Lung (tissue), 12 donors: ENCODE measurements around the gene ZC3H8. TPM values are rescaled to one million over a fixed set of nuclear protein-coding genes. Genes with fewer than 3 reads are reported as not detected.

ENCODE experiments used
- ATAC-seq: fragments of 200-7000 bp; cut with Tn5 transposase; one replicate; pipeline ENCODE4 v1.9.1; 2020; ENCODE audit warnings: moderate number of reproducible peaks; ENCODE audit not compliant: insufficient read depth, low FRiP score
- DNase-seq, 3 donors: peaks; one replicate each; pipeline ENCODE4 v3.0.0-alpha.2; 2013 to 2017
- H3K27ac ChIP-seq, 2 donors: one replicate each; pipeline ENCODE4 v1.5.1; 2013; ENCODE audit warnings: mild to moderate bottlenecking in 2 of 2, moderate library complexity in 2 of 2, control low read depth in 1 of 2, inconsistent platforms in 1 of 2, low read depth in 1 of 2, low read length in 1 of 2
- H3K27me3 ChIP-seq, 3 donors: one replicate each; pipeline ENCODE4 v1.5.1; 2013; ENCODE audit warnings: low read length in 2 of 3; ENCODE audit not compliant: control insufficient read depth in 3 of 3, insufficient read depth in 3 of 3
- H3K36me3 ChIP-seq, 4 donors: one replicate each; pipeline ENCODE4 v1.5.1; 2013; ENCODE audit warnings: low read length in 4 of 4, mild to moderate bottlenecking in 1 of 4, moderate library complexity in 1 of 4; ENCODE audit not compliant: control insufficient read depth in 4 of 4, insufficient read depth in 4 of 4
- H3K4me1 ChIP-seq, 5 donors: one replicate each; pipeline ENCODE4 v1.5.1; 2013; ENCODE audit warnings: low read length in 5 of 5, mild to moderate bottlenecking in 2 of 5, moderate library complexity in 1 of 5; ENCODE audit not compliant: control insufficient read depth in 5 of 5, insufficient read depth in 5 of 5
- H3K4me3 ChIP-seq: one replicate; pipeline ENCODE4 v1.5.1; 2013; ENCODE audit warnings: mild to moderate bottlenecking, control low read depth, moderate library complexity
- H3K9ac ChIP-seq, 2 donors: one replicate each; pipeline ENCODE4 v1.5.1; 2013; ENCODE audit warnings: low read length in 2 of 2, control low read depth in 1 of 2; ENCODE audit not compliant: insufficient read depth in 1 of 2
- H3K9me3 ChIP-seq, 4 donors: one replicate each; pipeline ENCODE4 v1.5.1; 2013; ENCODE audit warnings: low read length in 3 of 4, mild to moderate bottlenecking in 1 of 4, moderate library complexity in 1 of 4; ENCODE audit not compliant: control insufficient read depth in 4 of 4, insufficient read depth in 3 of 4
- WGBS, 2 donors: extraction: QIAGEN DNeasy Blood & Tissue Kit; methylation state at CpG; one replicate each; pipeline ENCODE4 v1.1.7; 2013; 5-methylcytosine and 5-hydroxymethylcytosine counted together
- polyA plus RNA-seq, 2 donors: library from polyadenylated mRNA; stranded (reverse); fragments of 200-250 nt; gene quantifications; one replicate each; pipeline ENCODE4 v1.2.1, GENCODE V29; 2013
- total RNA-seq, 2 donors: library from RNA; depleted of rRNA in 1 of 2; stranded (reverse); fragments of >200 nt in 1 of 2; gene quantifications; one replicate each; pipeline ENCODE4 v1.2.1, GENCODE V29; 2014 to 2021
- TF ChIP-seq, protein P1 (sequence below): IDR thresholded peaks from 2 replicates; pipeline ENCODE4 v1.5.1; 2012; ENCODE audit warnings: mild to moderate bottlenecking; ENCODE audit errors: control extremely low read depth, extremely low read depth
- donor health status: control.
- donor health status: control.
- donor health status: Bipolar disorder and iron deficiency.
- donor health status: healthy.
- donor health status: DM: yes; HTN: yes; CAD: no.

The ZC3H8 gene
- total and polyA plus RNA-seq, 4 donors, result 2.1 to 24.9 (median 5.3) TPM

- Histone ChIP-seq H3K4me1 (peaks cover 0 to 6% (median 0%) of the 10 kb centered on the region in 5 donors), H3K27ac (no peak overlapping the region), H3K4me3 (no peak overlapping the region), H3K9me3 (no peaks in the 10 kb centered on the region), H3K9ac (no peak overlapping the region), H3K27me3 (no peaks in the 10 kb centered on the region), H3K36me3 (peaks cover 0 to 2% (median 0%) of the 10 kb centered on the region in 4 donors)
- 96 to 98% methylated on average over 3 of the region's 3 CpGs for WGBS, 2 donors
- ATAC-seq, result no peak
- TF ChIP-seq, protein P1, sequence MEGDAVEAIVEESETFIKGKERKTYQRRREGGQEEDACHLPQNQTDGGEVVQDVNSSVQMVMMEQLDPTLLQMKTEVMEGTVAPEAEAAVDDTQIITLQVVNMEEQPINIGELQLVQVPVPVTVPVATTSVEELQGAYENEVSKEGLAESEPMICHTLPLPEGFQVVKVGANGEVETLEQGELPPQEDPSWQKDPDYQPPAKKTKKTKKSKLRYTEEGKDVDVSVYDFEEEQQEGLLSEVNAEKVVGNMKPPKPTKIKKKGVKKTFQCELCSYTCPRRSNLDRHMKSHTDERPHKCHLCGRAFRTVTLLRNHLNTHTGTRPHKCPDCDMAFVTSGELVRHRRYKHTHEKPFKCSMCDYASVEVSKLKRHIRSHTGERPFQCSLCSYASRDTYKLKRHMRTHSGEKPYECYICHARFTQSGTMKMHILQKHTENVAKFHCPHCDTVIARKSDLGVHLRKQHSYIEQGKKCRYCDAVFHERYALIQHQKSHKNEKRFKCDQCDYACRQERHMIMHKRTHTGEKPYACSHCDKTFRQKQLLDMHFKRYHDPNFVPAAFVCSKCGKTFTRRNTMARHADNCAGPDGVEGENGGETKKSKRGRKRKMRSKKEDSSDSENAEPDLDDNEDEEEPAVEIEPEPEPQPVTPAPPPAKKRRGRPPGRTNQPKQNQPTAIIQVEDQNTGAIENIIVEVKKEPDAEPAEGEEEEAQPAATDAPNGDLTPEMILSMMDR, result no peak
- DNase-seq, result no peak
These were observed 65.8 kb downstream of the ZC3H8 start for GRCh38 chr2:112189001-112189556.

DNA sequence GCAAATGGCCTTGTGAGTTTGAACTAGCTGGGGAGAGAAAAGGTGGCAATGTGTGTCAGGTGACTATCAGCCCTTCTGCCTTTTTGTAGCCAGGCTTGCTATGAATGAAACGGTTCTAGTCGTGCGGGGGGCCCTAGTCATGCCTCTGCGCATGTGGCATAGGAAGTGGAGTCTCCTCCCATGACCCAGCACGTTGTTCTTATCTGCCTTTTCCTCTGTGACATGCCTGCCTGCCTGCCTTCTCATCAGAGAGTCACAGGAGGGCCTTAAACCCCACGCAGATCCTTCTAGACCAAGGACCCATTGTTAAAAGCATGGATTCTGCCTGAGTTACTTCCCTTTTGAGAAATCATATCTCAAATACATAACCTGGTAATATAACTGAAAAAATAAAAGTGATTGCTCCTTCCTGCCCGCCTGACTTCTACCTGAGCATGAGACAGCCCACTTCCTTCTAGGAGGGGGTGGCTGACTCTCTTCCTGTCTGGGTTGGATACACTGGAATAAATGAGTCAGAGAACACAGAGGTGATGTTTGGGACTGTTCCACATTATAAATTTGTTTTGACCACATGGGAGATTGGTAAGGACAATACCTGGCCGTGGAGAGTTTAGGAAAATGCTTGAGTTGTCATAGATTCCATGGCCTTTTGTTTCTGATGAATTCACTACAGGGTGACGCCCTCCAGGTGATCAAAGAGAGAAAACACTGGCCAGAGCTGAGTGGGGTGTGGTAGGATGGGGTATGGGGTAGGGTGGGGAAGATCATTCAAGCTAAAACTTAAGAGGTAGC, 66.8 kb downstream of the ZC3H8 start:
- TF ChIP-seq, protein P1, result no peak
- no peak overlapping the region for H3K4me3 ChIP-seq
- H3K9me3 ChIP-seq, result no peaks in the 10 kb centered on the region
- no peak overlapping the region for H3K9ac ChIP-seq
- 67 to 68% methylated on average over 9 of the region's 9 CpGs for WGBS, 2 donors
- peaks cover 0 to 2% (median 0%) of the 10 kb centered on the region in 4 donors for H3K36me3 ChIP-seq
- DNase-seq (no peak), ATAC-seq (no peak)
- no peak overlapping the region for H3K27ac ChIP-seq
- H3K4me1 ChIP-seq, result peaks cover 0 to 6% (median 0%) of the 10 kb centered on the region in 5 donors
- no peaks in the 10 kb centered on the region for H3K27me3 ChIP-seq

GRCh38 chr2:112187046-112187715, 67.7 kb downstream of the ZC3H8 start:
- H3K4me1 ChIP-seq, result peaks cover 0 to 4% (median 0%) of the 10 kb centered on the region in 5 donors
- TF ChIP-seq, protein P1, result no peak
- H3K4me3 ChIP-seq, result no peak overlapping the region
- H3K9ac ChIP-seq, result no peak overlapping the region
- H3K9me3 ChIP-seq, result no peaks in the 10 kb centered on the region
- ATAC-seq (no peak), DNase-seq (no peak)
- H3K27ac ChIP-seq, result no peak overlapping the region
- no peaks in the 10 kb centered on the region for H3K27me3 ChIP-seq
- H3K36me3 ChIP-seq, result no peaks in the 10 kb centered on the region
- WGBS, 2 donors, result 96 to 97% methylated on average over 31 of the region's 31 CpGs
